Colonic mucosa (tissue), 4 donors: ENCODE measurements around the gene TRA2B. TPM values are rescaled to one million over a fixed set of nuclear protein-coding genes. Genes with fewer than 3 reads are reported as not detected.

Experiments
- DNase-seq: peaks from one replicate; pipeline ENCODE4 v3.0.0-alpha.2; 2020
- H3K27ac ChIP-seq: fragments of 200-600 bp; one replicate; pipeline ENCODE4 v1.8.0; 2021
- H3K27me3 ChIP-seq: fragments of 200-600 bp; one replicate; pipeline ENCODE4 v1.8.0; 2021
- H3K36me3 ChIP-seq: fragments of 200-600 bp; one replicate; pipeline ENCODE4 v1.8.0; 2021
- H3K4me1 ChIP-seq: fragments of 200-600 bp; one replicate; pipeline ENCODE4 v1.8.0; 2021; ENCODE audit warnings: mild to moderate bottlenecking
- H3K4me3 ChIP-seq: fragments of 200-600 bp; one replicate; pipeline ENCODE4 v1.8.0; 2021
- H3K9ac ChIP-seq, 2 donors: one replicate each; pipeline ENCODE4 v1.7.0; 2013; ENCODE audit warnings: control low read depth in 2 of 2, low read depth in 2 of 2, low read length in 2 of 2
- H3K9me3 ChIP-seq: fragments of 200-600 bp; one replicate; pipeline ENCODE4 v1.8.0; 2021
- CTCF ChIP-seq: fragments of 200-600 bp; IDR thresholded peaks from one replicate; pipeline ENCODE4 v1.8.0; 2022; ENCODE audit warnings: antibody characterized with exemption, mild to moderate bottlenecking
- intact Hi-C: fragments of 100-400 bp; cut with DNase I; formaldehyde crosslinking; loops from one replicate; pipeline ENCODE4 v1.14.1; 2022
- total RNA-seq, 2 donors: library from RNA; stranded (reverse); fragmentation: NEBNext Ultra II Directional in 1 of 2; extraction: Animal tissue kit (Norgen Biotek cat#: 25700) in 1 of 2; gene quantifications; one replicate each; pipeline ENCODE4 v1.2.1, GENCODE V29; 2021
- donor health status: healthy.
- donor health status: DM: no; HTN: no; CAD: no.
- donor health status: DM: no; HTN: no; CAD: no.

The TRA2B gene
- total RNA-seq, 2 donors from 2014 or later, result 98.8 to 140 TPM

GRCh38 chr3:185884641-185885040, 53.2 kb downstream of the TRA2B start:
- DNase-seq, result no peak
- Histone ChIP-seq H3K9ac (no peak overlapping the region), H3K36me3 (no peaks in the 10 kb centered on the region), H3K9me3 (no peaks in the 10 kb centered on the region), H3K27me3 (no peaks in the 10 kb centered on the region), H3K4me1 (no peaks in the 10 kb centered on the region), H3K4me3 (no peak overlapping the region), H3K27ac (no peak overlapping the region)
- intact Hi-C loops, result no loop called here
- TF ChIP-seq CTCF, result no peak

GRCh38 chr3:185881926-185882325, 55.9 kb downstream of the TRA2B start:
- no peaks in the 10 kb centered on the region for H3K4me1 ChIP-seq
- H3K27ac ChIP-seq, result no peak overlapping the region
- no peaks in the 10 kb centered on the region for H3K36me3 ChIP-seq
- no peak overlapping the region for H3K9ac ChIP-seq
- TF ChIP-seq CTCF, result no peak
- no peaks in the 10 kb centered on the region for H3K27me3 ChIP-seq
- no peak for DNase-seq
- intact Hi-C loops, result no loop called here
- no peak overlapping the region for H3K4me3 ChIP-seq
- H3K9me3 ChIP-seq, result no peaks in the 10 kb centered on the region

GRCh38 chr3:185880600-185880999, 57.2 kb downstream of the TRA2B start:
- no peak overlapping the region for H3K4me3 ChIP-seq
- H3K9me3 ChIP-seq, result no peaks in the 10 kb centered on the region
- intact Hi-C loops, result no loop called here
- TF ChIP-seq CTCF, result no peak
- no peaks in the 10 kb centered on the region for H3K36me3 ChIP-seq
- H3K27ac ChIP-seq, result no peak overlapping the region
- no peak overlapping the region for H3K9ac ChIP-seq
- H3K4me1 ChIP-seq, result no peaks in the 10 kb centered on the region
- H3K27me3 ChIP-seq, result no peaks in the 10 kb centered on the region
- no peak for DNase-seq

- no peak overlapping the region for H3K27ac ChIP-seq
- no peak for TF ChIP-seq CTCF
- intact Hi-C loops, result no loop called here
These were observed 58.9 kb downstream of the TRA2B start for GRCh38 chr3:185878920-185879319.

GRCh38 chr3:185874119-185874518, 63.7 kb downstream of the TRA2B start:
- Histone ChIP-seq H3K4me3 (no peak overlapping the region), H3K4me1 (no peaks in the 10 kb centered on the region), H3K36me3 (no peaks in the 10 kb centered on the region), H3K27ac (no peak overlapping the region), H3K27me3 (no peaks in the 10 kb centered on the region), H3K9ac (no peak overlapping the region), H3K9me3 (no peaks in the 10 kb centered on the region)
- TF ChIP-seq CTCF, result no peak
- intact Hi-C loops, result no loop called here
- no peak for DNase-seq

More at GRCh38 chr3:185878920-185879319, 58.9 kb downstream of the TRA2B start:
- Histone ChIP-seq H3K9ac (no peak overlapping the region), H3K4me1 (no peaks in the 10 kb centered on the region), H3K4me3 (no peak overlapping the region), H3K9me3 (no peaks in the 10 kb centered on the region), H3K36me3 (no peaks in the 10 kb centered on the region), H3K27me3 (no peaks in the 10 kb centered on the region)
- DNase-seq, result no peak

- no peak overlapping the region for H3K27ac ChIP-seq
- H3K27me3 ChIP-seq, result no peaks in the 10 kb centered on the region
- intact Hi-C loops, result no loop called here
- H3K4me3 ChIP-seq, result no peak overlapping the region
- no peak for TF ChIP-seq CTCF
- H3K36me3 ChIP-seq, result no peaks in the 10 kb centered on the region
- H3K9me3 ChIP-seq, result no peaks in the 10 kb centered on the region
- no peak overlapping the region for H3K9ac ChIP-seq
- DNase-seq, result no peak
- H3K4me1 ChIP-seq, result no peaks in the 10 kb centered on the region
These were observed 70.2 kb downstream of the TRA2B start for GRCh38 chr3:185867650-185868049.
